AG09319 (cell line): ENCODE measurements around the gene KLHL29.

Experiments used
- DNase-seq: peaks from one replicate; pipeline ENCODE4 v3.0.0-alpha.2; 2010; ENCODE audit warnings: low read depth; ENCODE audit errors: extremely low read depth
- CTCF ChIP-seq: IDR thresholded peaks from 2 replicates; pipeline ENCODE4 v1.5.1; 2011; ENCODE audit warnings: low read depth, mild to moderate bottlenecking, inconsistent platforms, low read length, moderate library complexity

Gene KLHL29

GRCh38 chr2:23513872-23514793, 129.2 kb downstream of the KLHL29 start:
- no peak for DNase-seq
- no peak for TF ChIP-seq CTCF

GRCh38 chr2:23516520-23517256, 131.7 kb downstream of the KLHL29 start:
- DNase-seq = no peak
- no peak for TF ChIP-seq CTCF

- no peak for DNase-seq
- TF ChIP-seq CTCF = no peak
Observed at GRCh38 chr2:23518481-23519333, 133.7 kb downstream of the KLHL29 start.

- TF ChIP-seq CTCF = no peak; the same call in 1 of the 2 replicates
- no peak for DNase-seq
Observed at GRCh38 chr2:23519334-23519651, 134.3 kb downstream of the KLHL29 start.

- TF ChIP-seq CTCF = no peak
- no peak for DNase-seq
Observed at GRCh38 chr2:23520256-23520655, 135.3 kb downstream of the KLHL29 start.

- no peak for TF ChIP-seq CTCF
- no peak for DNase-seq
Observed at GRCh38 chr2:23521060-23521459, 136.1 kb downstream of the KLHL29 start.
